ENCODE data around the gene MARCHF2.

- no peak for TF ChIP-seq EZH2 (optimal IDR thresholded peaks at IDR 0.05; ENCODE audit: low read depth, low read length)
- no peak for TF ChIP-seq CTCF (IDR thresholded peaks at IDR 0.05; ENCODE audit: low read length)
These were observed 60.8 kb downstream of the MARCHF2 start for GRCh38 chr19:8473648-8474476.
